Activated CD8-positive, alpha-beta memory T cell treated with anti-CD3 and anti-CD28 coated beads, Interleukin-2, amount 50 U/mL, for 1 hour (primary cell): Measurements from ENCODE around the gene SEMA4B.

Experiments used
- DNase-seq: peaks from one replicate; pipeline ENCODE4 v3.0.0-alpha.2; 2020; ENCODE audit errors: extremely low read depth

Gene SEMA4B

GRCh38 chr15:90203922-90204321 lies 2.8 kb downstream of the SEMA4B start:
- no peak for DNase-seq

GRCh38 chr15:90205050-90205848 lies 4.1 kb downstream of the SEMA4B start:
- DNase-seq, result no peak

GRCh38 chr15:90205886-90206285 lies 4.8 kb downstream of the SEMA4B start:
- DNase-seq, result no peak

DNA sequence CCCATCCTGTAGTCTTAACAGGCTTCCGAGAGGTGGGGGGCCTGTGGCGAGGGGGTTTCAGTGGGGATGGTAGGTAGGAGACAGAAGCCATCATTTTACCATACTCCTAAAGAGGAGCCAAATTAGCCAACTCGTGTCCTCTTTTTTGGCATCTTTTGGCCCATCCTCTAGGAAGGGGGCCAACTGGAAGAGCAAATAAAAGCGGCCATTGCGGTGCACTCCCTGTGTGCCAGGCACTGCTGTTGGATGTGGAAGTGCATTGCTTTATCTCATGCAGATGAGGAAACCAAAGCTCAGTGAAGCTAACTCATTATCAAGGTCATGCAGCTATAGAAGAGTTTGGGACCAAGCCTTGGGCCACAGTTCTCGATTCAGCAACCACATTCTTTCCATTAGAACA lies 6.1 kb downstream of the SEMA4B start:
- DNase-seq, result no peak

DNA sequence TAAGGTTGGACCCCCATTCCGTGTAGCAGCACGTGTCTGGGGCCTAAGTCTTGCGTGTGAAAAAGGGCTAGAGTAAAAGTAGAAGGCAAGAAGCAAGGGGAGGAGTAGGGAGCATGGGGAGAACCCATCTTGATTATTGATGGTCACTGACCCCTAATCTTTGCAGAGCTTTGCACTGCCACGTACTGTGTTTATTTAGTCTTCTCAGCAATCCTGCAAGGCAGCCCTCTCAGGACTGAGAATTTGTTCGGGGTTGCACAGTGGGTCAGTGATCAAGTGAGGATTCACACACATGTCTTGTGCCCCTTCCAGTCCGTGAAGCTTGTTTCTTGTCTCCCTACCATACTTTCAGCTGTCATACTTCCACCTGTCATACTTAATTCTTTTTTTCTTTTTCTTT lies 7.2 kb downstream of the SEMA4B start:
- no peak for DNase-seq

DNA sequence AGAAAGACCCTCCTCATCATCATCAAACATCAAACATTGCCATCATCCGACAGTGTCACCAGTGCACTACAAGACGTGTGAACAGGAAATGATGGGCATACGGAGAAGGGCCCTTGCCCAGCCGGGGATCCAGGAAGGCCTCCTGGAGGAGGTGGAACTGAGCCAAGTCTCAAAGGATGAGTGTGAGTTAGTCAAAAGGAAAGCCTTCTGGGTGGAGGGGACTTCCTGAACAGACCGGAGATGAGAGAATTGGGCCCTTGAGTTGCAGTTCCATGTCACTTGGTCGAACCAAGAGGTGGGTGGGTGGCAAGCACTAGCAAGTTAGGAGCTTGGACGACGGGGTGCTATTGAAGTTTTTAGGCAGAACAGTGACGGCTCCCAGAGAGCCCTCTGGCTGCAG lies 8.5 kb downstream of the SEMA4B start:
- DNase-seq, result no peak

DNA sequence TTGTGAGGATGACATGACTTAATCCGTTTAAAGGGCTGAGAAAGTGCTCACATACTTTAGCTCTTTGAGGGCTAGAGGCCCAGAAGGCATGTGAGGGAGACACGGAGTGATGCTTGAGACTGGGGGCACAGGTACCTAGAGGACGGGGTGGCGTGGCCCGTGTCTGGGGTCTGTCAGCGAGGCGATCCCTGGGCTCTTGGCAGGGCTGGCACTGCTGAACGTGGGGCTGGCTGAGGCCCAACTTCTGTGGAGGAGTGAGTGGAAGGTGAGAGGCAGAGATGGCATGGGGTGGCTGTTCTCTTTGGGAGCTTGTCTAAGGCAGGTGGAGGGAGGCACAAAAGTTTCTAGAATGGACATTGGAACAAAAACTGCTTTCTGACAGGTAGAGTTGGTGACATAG lies 9.5 kb downstream of the SEMA4B start:
- no peak for DNase-seq

GRCh38 chr15:90211009-90211408 lies 9.9 kb downstream of the SEMA4B start:
- no peak for DNase-seq

GRCh38 chr15:90211440-90212143 lies 10.5 kb downstream of the SEMA4B start:
- no peak for DNase-seq

- DNase-seq, result no peak
Measured at GRCh38 chr15:90212221-90213098, 11.3 kb downstream of the SEMA4B start.

DNA sequence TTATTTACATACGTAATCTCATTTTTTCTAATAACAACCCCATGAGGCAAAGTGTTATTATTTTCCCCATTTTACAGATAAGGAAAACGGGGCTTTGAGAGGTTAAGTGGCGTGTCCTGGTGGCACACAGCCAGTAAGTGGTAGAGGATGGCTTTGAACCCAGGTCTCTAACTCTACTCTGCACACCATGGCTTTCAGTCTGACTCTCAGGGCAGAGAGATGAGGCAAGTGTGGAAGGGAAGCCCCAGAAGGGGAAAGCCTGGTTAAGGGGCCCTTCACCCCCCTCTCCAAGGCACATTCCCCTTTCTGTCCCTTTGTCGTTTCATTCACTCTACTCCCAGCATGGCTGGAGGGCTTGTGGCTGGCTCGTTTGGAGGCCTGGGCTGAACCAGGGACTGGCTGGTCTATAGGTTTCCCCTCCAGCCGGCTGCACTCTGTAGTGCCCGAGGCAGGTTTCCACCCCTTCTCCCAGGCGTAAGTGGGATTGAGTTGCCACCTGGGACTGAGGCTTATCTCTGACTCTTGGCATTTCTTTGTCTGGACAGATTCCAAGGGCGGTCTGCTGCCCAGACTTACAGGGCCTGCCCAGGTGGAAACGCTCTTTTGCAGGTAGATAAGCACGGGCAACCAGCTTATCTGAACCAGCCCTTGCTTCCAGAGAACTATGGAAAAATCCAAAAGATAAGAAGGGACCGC lies 12.1 kb downstream of the SEMA4B start:
- no peak for DNase-seq

- DNase-seq, result no peak
Measured at GRCh38 chr15:90213818-90214204, 12.7 kb downstream of the SEMA4B start.

GRCh38 chr15:90214553-90215196 lies 13.5 kb downstream of the SEMA4B start:
- DNase-seq, result no peak

DNA sequence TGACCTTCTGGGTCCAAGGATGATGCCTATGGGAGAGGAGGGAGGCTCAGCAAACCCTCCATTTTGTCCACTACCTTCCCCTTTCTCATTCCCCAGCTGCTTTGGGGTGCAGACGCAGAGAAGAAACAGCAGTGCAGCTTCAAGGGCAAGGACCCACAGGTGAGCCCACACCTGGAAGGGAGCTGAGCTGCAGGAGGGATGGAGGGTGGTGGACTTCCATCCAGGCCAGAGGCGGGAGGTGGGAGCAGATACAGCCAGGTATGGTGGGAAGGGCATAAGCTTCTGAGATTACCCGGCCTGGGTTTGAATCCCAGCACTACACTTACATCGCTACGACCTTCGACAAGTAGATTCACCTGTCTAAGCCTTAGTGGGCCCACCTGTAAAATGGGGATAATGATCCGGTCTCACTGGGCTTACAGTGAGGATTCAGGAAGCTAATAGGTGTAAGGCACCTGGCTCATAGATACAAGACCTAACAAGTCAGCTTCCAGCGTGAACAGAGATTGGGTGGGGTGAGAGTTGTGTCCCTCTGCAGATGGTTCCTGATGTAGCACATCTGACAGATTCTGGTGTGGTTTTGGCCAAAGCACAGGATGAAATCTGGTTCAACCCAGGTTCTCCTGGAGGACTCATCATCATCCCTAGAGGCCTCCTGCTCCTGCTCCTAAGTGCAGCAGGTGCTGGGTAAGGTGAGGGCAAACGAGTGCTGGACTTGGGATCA lies 16.7 kb downstream of the SEMA4B start:
- DNase-seq, result no peak

DNA sequence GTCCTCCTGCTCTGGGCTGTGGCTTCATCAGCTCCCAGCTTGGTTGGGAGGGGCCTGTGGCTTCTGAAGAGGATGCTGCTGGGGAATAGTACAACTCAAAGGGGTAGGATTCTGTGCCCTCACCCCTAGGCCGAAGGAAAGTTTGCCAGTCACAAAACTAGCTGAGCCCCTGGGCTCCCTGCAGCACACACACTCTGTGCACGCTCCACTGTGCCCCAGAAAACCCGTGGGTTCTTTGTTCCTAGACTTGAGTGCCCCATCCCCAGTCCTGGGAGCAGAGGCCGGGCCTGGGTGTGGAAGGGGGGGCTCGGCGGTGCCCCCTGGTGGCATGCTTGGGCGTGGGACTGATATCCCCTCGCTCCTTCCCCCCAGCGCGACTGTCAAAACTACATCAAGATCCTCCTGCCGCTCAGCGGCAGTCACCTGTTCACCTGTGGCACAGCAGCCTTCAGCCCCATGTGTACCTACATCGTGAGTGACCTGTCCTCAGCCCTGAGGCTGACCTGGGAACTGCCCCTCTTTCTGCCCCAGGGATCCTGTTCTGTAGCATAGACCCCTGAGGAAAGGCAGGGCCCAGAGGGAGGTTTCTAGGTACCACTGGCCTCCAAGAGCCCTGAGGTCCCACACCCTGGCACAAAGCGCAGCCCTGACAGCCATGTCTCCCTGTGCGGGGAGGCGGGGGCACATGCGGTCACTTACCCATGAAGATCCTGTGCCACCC lies 18.5 kb downstream of the SEMA4B start:
- no peak for DNase-seq

- no peak for DNase-seq
Measured at GRCh38 chr15:90221246-90221900, 20.2 kb downstream of the SEMA4B start.

DNA sequence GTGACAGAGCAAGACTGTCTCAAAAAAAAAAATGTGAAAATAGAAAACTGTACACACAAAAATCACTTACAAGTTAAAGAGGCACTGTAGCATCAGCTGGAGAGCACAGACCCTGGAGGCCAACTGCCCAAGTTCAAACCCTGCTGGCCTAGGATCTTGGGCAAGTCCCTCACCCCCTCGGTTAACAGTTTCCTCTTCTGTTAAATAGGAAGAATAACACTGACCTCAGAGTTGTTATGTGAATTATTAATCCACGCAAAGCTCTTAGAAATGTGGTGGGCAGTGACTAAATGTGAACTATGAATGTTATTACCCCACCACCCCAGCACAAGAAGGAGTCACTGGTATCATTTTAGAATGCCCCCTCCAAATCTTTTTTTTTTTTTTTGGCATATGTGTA lies 21.4 kb downstream of the SEMA4B start:
- DNase-seq, result no peak

DNA sequence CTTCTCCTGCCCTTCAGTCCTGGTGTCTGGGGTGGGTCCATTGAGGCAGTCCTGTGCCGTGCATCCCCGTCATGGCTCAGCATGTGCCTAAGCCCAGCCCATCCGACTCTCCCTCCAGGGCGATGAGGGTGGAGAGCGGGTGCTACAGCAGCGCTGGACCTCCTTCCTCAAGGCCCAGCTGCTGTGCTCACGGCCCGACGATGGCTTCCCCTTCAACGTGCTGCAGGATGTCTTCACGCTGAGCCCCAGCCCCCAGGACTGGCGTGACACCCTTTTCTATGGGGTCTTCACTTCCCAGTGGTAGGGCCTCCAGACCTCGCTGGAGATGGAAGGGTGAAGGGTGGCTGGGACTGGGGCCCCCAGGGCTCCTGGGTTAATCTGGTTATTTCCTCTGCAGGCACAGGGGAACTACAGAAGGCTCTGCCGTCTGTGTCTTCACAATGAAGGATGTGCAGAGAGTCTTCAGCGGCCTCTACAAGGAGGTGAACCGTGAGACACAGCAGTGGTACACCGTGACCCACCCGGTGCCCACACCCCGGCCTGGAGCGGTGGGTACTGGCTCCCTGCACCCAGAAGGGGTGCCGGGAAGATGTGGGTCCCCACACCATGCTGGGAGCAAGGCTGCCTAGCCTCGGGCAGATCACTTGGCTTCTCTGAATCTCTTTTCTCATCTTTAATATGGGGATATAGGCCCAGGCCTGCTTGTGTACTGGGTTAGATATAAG lies 22.5 kb downstream of the SEMA4B start:
- DNase-seq, result no peak

DNA sequence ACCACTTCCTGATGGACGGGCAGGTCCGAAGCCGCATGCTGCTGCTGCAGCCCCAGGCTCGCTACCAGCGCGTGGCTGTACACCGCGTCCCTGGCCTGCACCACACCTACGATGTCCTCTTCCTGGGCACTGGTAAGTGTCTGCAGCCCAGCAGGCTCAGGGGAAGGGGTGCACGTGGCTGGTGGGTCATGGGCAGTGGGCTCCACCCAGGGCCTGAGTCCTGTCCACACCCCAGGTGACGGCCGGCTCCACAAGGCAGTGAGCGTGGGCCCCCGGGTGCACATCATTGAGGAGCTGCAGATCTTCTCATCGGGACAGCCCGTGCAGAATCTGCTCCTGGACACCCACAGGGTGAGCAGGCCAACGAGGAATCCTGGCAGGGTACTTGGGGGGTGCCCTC lies 23.9 kb downstream of the SEMA4B start:
- no peak for DNase-seq
